Heart left ventricle (tissue), 13 donors: ENCODE measurements around the gene HES1.

Source experiments
- CTCF ChIP-seq, 12 donors: fragments of 200-600 bp; sonication (generic) in 4 of 12; IDR thresholded peaks; one replicate each; pipeline versions ENCODE4 v1.5.0 to v1.8.0; 2018 to 2022; ENCODE audit warnings: antibody characterized with exemption in 12 of 12, mild to moderate bottlenecking in 5 of 12
- POLR2A ChIP-seq, 2 donors: fragments of 450-650 bp; IDR thresholded peaks; one replicate each; pipeline ENCODE4 v1.6.1; 2017; ENCODE audit warnings: antibody characterized with exemption in 2 of 2, mild to moderate bottlenecking in 2 of 2, moderate library complexity in 2 of 2
- donor health status: ischemic (EF 13 %, LVEDD 7.1; RV severe dilation, severe dysfunction).
- donor health status: DM: no; HTN: yes; CAD: no.
- donor health status: DM: no; HTN: no; CAD: no.
- donor health status: ischemic (EF 25% LVEDD 6.9; RV normal size, moderate dysfunction).
- donor health status: ischemic (EF 25% LVEDD 5.7; RV mildly dilated, moderate dysfunction).
- donor health status: ischemic (EF 35%, LVEDD 5.7; RV mildly dilated, moderate dysfunction).
- donor health status: nonischemic (EF 11% LVEDD 7.7; RV severe dilation, severe dysfunction).
- donor health status: DM: yes; HTN: yes; CAD: no.
- donor health status: PGD.
- donor health status: ischemic (EF 29% LVEDD 5.4; RV normal size, mild dysfunction).
- donor health status: nonischemic (EF 23%, LVEDD 6.1; RV moderate dilation, normal function).

GRCh38 chr3:194167480-194168282, 31.7 kb downstream of the HES1 start:
- TF ChIP-seq CTCF (IDR thresholded peaks at IDR 0.05), result no peak
- TF ChIP-seq POLR2A (IDR thresholded peaks at IDR 0.05), result no peak
